ENCODE results near the gene MRC2. TPM values are rescaled to one million over a fixed set of nuclear protein-coding genes. Genes with fewer than 3 reads are reported as not detected.

Gene MRC2
- total RNA-seq, 2 experiments from 2014 or later, result 8.1 to 9.0 TPM

- Mint-ChIP-seq H3K36me3 (ENCODE audit: low read depth) (no peaks in the 10 kb centered on the region), H3K27ac (no peak overlapping the region), H3K27me3 (no peaks in the 10 kb centered on the region), H3K9me3 (no peaks in the 10 kb centered on the region), H3K4me1 (ENCODE audit: low read depth) (peaks cover 9% of the 10 kb centered on the region), H3K4me3 (no peak overlapping the region)
- DNase-seq, result no peak
- intact Hi-C loops (cut with micrococcal nuclease), result no loop called here
- ChIA-PET CTCF (interaction anchor here (0.5 to 4.2 kb wide), 5 partner anchors 14 to 735 kb away, joined by 3 to 27 read pairs (median 3); no protein-coding TSS in a partner anchor), POLR2A (no interaction called here)
- TF ChIP-seq, protein P1, sequence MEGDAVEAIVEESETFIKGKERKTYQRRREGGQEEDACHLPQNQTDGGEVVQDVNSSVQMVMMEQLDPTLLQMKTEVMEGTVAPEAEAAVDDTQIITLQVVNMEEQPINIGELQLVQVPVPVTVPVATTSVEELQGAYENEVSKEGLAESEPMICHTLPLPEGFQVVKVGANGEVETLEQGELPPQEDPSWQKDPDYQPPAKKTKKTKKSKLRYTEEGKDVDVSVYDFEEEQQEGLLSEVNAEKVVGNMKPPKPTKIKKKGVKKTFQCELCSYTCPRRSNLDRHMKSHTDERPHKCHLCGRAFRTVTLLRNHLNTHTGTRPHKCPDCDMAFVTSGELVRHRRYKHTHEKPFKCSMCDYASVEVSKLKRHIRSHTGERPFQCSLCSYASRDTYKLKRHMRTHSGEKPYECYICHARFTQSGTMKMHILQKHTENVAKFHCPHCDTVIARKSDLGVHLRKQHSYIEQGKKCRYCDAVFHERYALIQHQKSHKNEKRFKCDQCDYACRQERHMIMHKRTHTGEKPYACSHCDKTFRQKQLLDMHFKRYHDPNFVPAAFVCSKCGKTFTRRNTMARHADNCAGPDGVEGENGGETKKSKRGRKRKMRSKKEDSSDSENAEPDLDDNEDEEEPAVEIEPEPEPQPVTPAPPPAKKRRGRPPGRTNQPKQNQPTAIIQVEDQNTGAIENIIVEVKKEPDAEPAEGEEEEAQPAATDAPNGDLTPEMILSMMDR (IDR thresholded peaks at IDR 0.05), result no peak
- ATAC-seq, result no peak
Measured at GRCh38 chr17:62671553-62671952, 44.1 kb downstream of the MRC2 start.

- no peaks in the 10 kb centered on the region for H3K36me3 Mint-ChIP-seq (ENCODE audit: low read depth)
- no peak overlapping the region for H3K4me3 Mint-ChIP-seq
- ATAC-seq, result no peak
- intact Hi-C loops (cut with micrococcal nuclease), result no loop called here
- TF ChIP-seq, protein P1 (IDR thresholded peaks at IDR 0.05), result no peak
- DNase-seq, result no peak
- H3K9me3 Mint-ChIP-seq, result no peaks in the 10 kb centered on the region
- no peak overlapping the region for H3K27ac Mint-ChIP-seq
- no peaks in the 10 kb centered on the region for H3K27me3 Mint-ChIP-seq
- CTCF ChIA-PET, result interaction anchor here (0.9 to 4.2 kb wide), 8 partner anchors 13 to 734 kb away, joined by 3 to 27 read pairs (median 4); no protein-coding TSS in a partner anchor
- peaks cover 6% of the 10 kb centered on the region for H3K4me1 Mint-ChIP-seq (ENCODE audit: low read depth)
- POLR2A ChIA-PET, result no interaction called here
Measured at GRCh38 chr17:62672957-62673356, 45.5 kb downstream of the MRC2 start.

GRCh38 chr17:62673614-62674362 lies 46.3 kb downstream of the MRC2 start:
- CTCF ChIA-PET, result interaction anchor here (1.1 to 4.2 kb wide), 6 partner anchors 12 to 733 kb away, joined by 3 to 27 read pairs (median 4); no protein-coding TSS in a partner anchor
- no peaks in the 10 kb centered on the region for H3K36me3 Mint-ChIP-seq (ENCODE audit: low read depth)
- H3K27ac Mint-ChIP-seq, result no peak overlapping the region
- intact Hi-C loops (cut with micrococcal nuclease), result no loop called here
- H3K4me1 Mint-ChIP-seq (ENCODE audit: low read depth), result peaks cover 1% of the 10 kb centered on the region
- H3K27me3 Mint-ChIP-seq, result no peaks in the 10 kb centered on the region
- H3K4me3 Mint-ChIP-seq, result no peak overlapping the region
- POLR2A ChIA-PET, result interaction anchor here (0.6 kb wide), 1 partner anchor 271 kb away, joined by 3 read pairs; no protein-coding TSS in a partner anchor
- DNase-seq (no peak), ATAC-seq (no peak)
- TF ChIP-seq, protein P1 (IDR thresholded peaks at IDR 0.05), result no peak
- no peaks in the 10 kb centered on the region for H3K9me3 Mint-ChIP-seq

- Mint-ChIP-seq H3K9me3 (no peaks in the 10 kb centered on the region), H3K27me3 (no peaks in the 10 kb centered on the region), H3K36me3 (ENCODE audit: low read depth) (no peaks in the 10 kb centered on the region), H3K4me1 (ENCODE audit: low read depth) (no peaks in the 10 kb centered on the region), H3K27ac (no peak overlapping the region), H3K4me3 (no peak overlapping the region)
- TF ChIP-seq, protein P1 (IDR thresholded peaks at IDR 0.05), result no peak
- intact Hi-C loops (cut with micrococcal nuclease), result no loop called here
- ChIA-PET CTCF (interaction anchor here (1.8 to 4.2 kb wide), 2 partner anchors 13 to 732 kb away, joined by 4 to 27 read pairs; no protein-coding TSS in a partner anchor), POLR2A (interaction anchor here (0.6 kb wide), 1 partner anchor 271 kb away, joined by 3 read pairs; no protein-coding TSS in a partner anchor)
- DNase-seq (no peak), ATAC-seq (no peak)
Measured at GRCh38 chr17:62674363-62674739, 46.9 kb downstream of the MRC2 start.

DNA sequence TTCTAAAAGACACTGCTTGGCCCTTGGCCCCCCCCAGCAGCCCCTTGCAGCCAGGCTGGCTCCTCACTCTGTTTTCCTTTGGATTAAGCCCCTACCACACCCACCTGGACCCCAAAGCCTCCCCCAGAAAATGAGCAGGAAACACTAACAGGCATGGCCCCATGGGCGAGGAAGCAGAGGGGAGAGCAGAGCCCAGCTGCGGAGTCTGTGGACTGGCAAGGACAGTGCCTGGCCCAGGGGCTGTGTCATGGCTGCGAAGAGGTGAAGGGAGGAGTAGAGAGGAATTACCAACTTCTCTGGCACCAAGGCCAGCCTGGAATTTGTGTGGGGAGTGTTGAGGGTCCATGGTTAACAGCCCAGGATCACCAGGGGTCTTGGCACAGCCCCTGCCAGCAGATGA lies 47.4 kb downstream of the MRC2 start:
- ChIA-PET POLR2A (no interaction called here), CTCF (interaction anchor here (1.8 to 4.2 kb wide), 2 partner anchors 12 to 732 kb away, joined by 4 to 27 read pairs; no protein-coding TSS in a partner anchor)
- Mint-ChIP-seq H3K27me3 (no peaks in the 10 kb centered on the region), H3K36me3 (ENCODE audit: low read depth) (no peaks in the 10 kb centered on the region), H3K27ac (no peak overlapping the region), H3K4me1 (ENCODE audit: low read depth) (no peaks in the 10 kb centered on the region), H3K4me3 (no peak overlapping the region), H3K9me3 (no peaks in the 10 kb centered on the region)
- DNase-seq (no peak), ATAC-seq (no peak)
- TF ChIP-seq, protein P1 (IDR thresholded peaks at IDR 0.05), result no peak
- intact Hi-C loops (cut with micrococcal nuclease), result no loop called here
